HepG2 (cell line): ENCODE results near the gene RHOT2. TPM values are rescaled to one million over a fixed set of nuclear protein-coding genes. Genes with fewer than 3 reads are reported as not detected.

Experiments used
- ADNP ChIP-seq: sonication (generic); formaldehyde crosslinking; IDR thresholded peaks from 2 replicates; pipeline ENCODE4 v1.4.0; 2020; ENCODE audit warnings: missing genetic modification reagents
- AKAP8 ChIP-seq: sonication (generic); formaldehyde crosslinking; IDR thresholded peaks from 2 replicates; pipeline ENCODE4 v1.5.1; 2020; ENCODE audit warnings: mild to moderate bottlenecking, missing genetic modification reagents
- ATF7 ChIP-seq, 2 experiments: fragments of 450-650 bp in 1 of 2; sonication (generic) in 1 of 2; formaldehyde crosslinking in 1 of 2; IDR thresholded peaks; 2 replicates each; pipeline versions ENCODE4 v1.4.0 to v1.6.1; 2016 to 2020; ENCODE audit warnings: antibody characterized with exemption in 1 of 2, mild to moderate bottlenecking in 1 of 2, missing genetic modification reagents in 1 of 2
- ELF3 ChIP-seq: IDR thresholded peaks from 2 replicates; pipeline ENCODE4 v1.6.1; 2016; ENCODE audit warnings: missing genetic modification reagents, missing compliant biosample characterization
- ELK4 ChIP-seq: sonication (generic); formaldehyde crosslinking; IDR thresholded peaks from 2 replicates; pipeline ENCODE4 v1.9.0; 2021; ENCODE audit warnings: missing genetic modification reagents, borderline replicate concordance
- ISL2 ChIP-seq: sonication (generic); formaldehyde crosslinking; IDR thresholded peaks from 2 replicates; pipeline ENCODE4 v1.5.0; 2020; ENCODE audit warnings: missing genetic modification reagents
- NRL ChIP-seq: sonication (generic); formaldehyde crosslinking; IDR thresholded peaks from 2 replicates; pipeline ENCODE4 v1.5.0; 2020; ENCODE audit warnings: missing genetic modification reagents, mild to moderate bottlenecking, moderate library complexity, borderline replicate concordance
- PTBP1 ChIP-seq: fragments of 200-400 bp; formaldehyde crosslinking; IDR thresholded peaks from 2 replicates; pipeline ENCODE4 v1.6.1; 2018; ENCODE audit warnings: low read length, low read depth; ENCODE audit not compliant: poor library complexity, severe bottlenecking
- TBX2 ChIP-seq: sonication (generic); formaldehyde crosslinking; IDR thresholded peaks from 2 replicates; pipeline ENCODE4 v1.5.0; 2020; ENCODE audit warnings: missing genetic modification reagents, mild to moderate bottlenecking, borderline replicate concordance
- TEAD3 ChIP-seq: optimal IDR thresholded peaks from 2 replicates; pipeline ENCODE3; 2016; ENCODE audit warnings: borderline replicate concordance
- TFE3 ChIP-seq: IDR thresholded peaks from 2 replicates; pipeline ENCODE4 v1.6.1; 2016
- ZBTB44 ChIP-seq: sonication (generic); formaldehyde crosslinking; IDR thresholded peaks from 2 replicates; pipeline ENCODE4 v1.4.0; 2020; ENCODE audit warnings: missing genetic modification reagents
- ZNF292 ChIP-seq: sonication (generic); formaldehyde crosslinking; IDR thresholded peaks from 2 replicates; pipeline ENCODE4 v1.8.1; 2022; ENCODE audit warnings: mild to moderate bottlenecking, low read depth, missing genetic modification reagents, borderline replicate concordance
- ZNF782 ChIP-seq: sonication (generic); formaldehyde crosslinking; IDR thresholded peaks from 2 replicates; pipeline ENCODE4 v1.4.0; 2020; ENCODE audit warnings: missing genetic modification reagents, mild to moderate bottlenecking, borderline replicate concordance
- polyA plus RNA-seq, 8 experiments: library from polyadenylated mRNA; depleted of rRNA in 3 of 8; stranded (reverse) in 7 of 8; unstranded in 1 of 8; fragments of >200 nt; fragmentation: Illumina TruSeq in 4 of 8; extraction: Trizol in 4 of 8; gene quantifications; 2 replicates each; pipeline versions ENCODE4 v1.2.1 to v1.2.3, GENCODE V29; 2011 to 2016; ENCODE audit warnings: low read depth in 4 of 8, missing spikeins in 1 of 8, mixed read lengths in 1 of 8; ENCODE audit not compliant: insufficient read depth in 1 of 8
- total RNA-seq, 5 experiments: library from RNA; depleted of rRNA; stranded (reverse); fragments of >200 nt; fragmentation: Illumina TruSeq; extraction: Trizol; gene quantifications; 2 replicates each; pipeline ENCODE4 v1.2.3, GENCODE V29; 2016; ENCODE audit warnings: low read depth in 1 of 5
- TF ChIP-seq, protein P1 (sequence below): IDR thresholded peaks from 2 replicates; pipeline ENCODE4 v1.6.1; 2016
- TF ChIP-seq, protein P2 (sequence below): sonication (generic); formaldehyde crosslinking; IDR thresholded peaks from 2 replicates; pipeline ENCODE4 v1.5.1; 2020; ENCODE audit warnings: mild to moderate bottlenecking, missing genetic modification reagents, borderline replicate concordance
- TF ChIP-seq, protein P3 (sequence below): sonication (generic); formaldehyde crosslinking; IDR thresholded peaks from 2 replicates; pipeline ENCODE4 v1.5.0; 2020; ENCODE audit warnings: missing genetic modification reagents, mild to moderate bottlenecking, borderline replicate concordance

RHOT2 gene
- total and polyA plus RNA-seq, 2 of the 13 experiments (the other 11 are each of a cell fraction or from before 2014, with no cell fraction given) = 63.6 to 76.9 TPM

DNA sequence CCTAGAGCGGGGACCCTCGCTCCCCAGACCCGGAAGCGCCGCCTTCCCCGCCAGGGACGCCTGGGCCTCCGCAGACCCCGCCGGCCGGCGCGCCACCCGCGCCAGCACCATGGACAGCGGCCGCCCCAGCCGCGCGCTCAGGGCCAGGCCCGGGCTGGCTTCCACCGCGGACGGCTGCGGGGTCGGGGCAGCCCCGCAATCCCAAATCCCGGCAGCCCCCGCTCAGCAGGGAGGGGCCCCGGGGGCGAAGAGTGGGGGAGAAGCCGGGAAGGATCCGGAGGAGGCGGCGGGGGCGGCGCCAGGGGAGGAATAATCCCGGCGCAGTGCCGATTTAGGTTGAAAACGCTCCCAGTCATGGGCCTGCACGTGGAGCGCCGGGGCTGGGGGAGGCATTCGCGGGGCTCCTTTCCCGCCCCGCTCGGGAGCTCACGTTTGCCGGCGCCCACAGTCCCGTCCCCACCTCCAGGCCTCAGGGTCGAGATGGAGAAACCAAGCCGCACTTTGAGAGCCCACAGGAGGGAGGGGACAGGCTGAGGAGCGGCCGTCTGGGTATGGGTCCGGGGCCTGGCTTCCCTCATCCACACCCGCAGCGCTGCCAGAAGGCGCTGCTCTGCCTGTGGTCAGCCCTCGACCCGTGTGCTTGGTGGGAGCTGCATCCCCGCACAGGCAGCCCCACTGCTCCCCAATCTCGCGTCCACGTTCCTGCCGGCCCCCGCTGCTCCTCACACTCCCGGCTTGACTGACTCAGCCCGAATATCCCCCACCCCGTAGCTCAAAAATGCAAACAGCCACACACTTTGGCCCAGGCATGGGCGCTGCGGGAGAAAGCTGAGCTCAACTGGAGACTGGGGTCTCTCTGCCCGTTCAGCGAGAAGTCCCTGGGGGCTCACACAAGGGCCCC is 33.0 kb downstream of the RHOT2 start (continued):
- no peak for TF ChIP-seq NRL
- TF ChIP-seq TBX2 = no peak
- TF ChIP-seq AKAP8 = no peak
- no peak for TF ChIP-seq ADNP
- TF ChIP-seq ISL2 (CRISPR knock-in tag) = 0 out of 2 replicates have a peak, but pooled peaks have one; percentile 17
- TF ChIP-seq TEAD3 (CRISPR knock-in tag) = no peak
- peak; percentile 84 for TF ChIP-seq ZBTB44
- TF ChIP-seq ZNF782 (CRISPR knock-in tag) = no peak
- no peak; the same call in 1 of the 2 replicates for TF ChIP-seq TFE3 (CRISPR knock-in tag)
- TF ChIP-seq, protein P1, sequence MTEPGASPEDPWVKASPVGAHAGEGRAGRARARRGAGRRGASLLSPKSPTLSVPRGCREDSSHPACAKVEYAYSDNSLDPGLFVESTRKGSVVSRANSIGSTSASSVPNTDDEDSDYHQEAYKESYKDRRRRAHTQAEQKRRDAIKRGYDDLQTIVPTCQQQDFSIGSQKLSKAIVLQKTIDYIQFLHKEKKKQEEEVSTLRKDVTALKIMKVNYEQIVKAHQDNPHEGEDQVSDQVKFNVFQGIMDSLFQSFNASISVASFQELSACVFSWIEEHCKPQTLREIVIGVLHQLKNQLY = no peak
- TF ChIP-seq, protein P2, sequence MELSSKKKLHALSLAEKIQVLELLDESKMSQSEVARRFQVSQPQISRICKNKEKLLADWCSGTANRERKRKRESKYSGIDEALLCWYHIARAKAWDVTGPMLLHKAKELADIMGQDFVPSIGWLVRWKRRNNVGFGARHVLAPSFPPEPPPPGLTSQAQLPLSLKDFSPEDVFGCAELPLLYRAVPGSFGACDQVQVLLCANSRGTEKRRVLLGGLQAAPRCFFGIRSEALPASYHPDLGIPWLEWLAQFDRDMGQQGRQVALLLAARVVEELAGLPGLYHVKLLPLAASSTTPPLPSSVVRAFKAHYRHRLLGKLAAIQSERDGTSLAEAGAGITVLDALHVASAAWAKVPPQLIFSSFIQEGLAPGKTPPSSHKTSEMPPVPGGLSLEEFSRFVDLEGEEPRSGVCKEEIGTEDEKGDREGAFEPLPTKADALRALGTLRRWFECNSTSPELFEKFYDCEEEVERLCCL (CRISPR knock-in tag) = no peak
- no peak for TF ChIP-seq ZNF292 (CRISPR knock-in tag)
- TF ChIP-seq, protein P3, sequence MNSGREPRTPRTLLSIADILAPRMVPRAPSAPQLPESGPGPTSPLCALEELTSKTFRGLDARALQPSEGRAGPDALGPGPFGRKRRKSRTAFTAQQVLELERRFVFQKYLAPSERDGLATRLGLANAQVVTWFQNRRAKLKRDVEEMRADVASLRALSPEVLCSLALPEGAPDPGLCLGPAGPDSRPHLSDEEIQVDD (CRISPR knock-in tag) = no peak; the same call in 1 of the 2 replicates
- no peak for TF ChIP-seq ELK4 (CRISPR knock-in tag)
- no peak for TF ChIP-seq ATF7 (IDR thresholded peaks at IDR 0.05)
- TF ChIP-seq ATF7 (CRISPR knock-in tag; IDR thresholded peaks at IDR 0.05) = no peak
- no peak for TF ChIP-seq PTBP1
- peak; percentile 69 for TF ChIP-seq ELF3 (CRISPR knock-in tag)
